ENCODE data around the gene MDC1.
A peak's percentile ranks its signal among the peaks of the same experiment; 100 is the strongest.

Gene MDC1

DNA sequence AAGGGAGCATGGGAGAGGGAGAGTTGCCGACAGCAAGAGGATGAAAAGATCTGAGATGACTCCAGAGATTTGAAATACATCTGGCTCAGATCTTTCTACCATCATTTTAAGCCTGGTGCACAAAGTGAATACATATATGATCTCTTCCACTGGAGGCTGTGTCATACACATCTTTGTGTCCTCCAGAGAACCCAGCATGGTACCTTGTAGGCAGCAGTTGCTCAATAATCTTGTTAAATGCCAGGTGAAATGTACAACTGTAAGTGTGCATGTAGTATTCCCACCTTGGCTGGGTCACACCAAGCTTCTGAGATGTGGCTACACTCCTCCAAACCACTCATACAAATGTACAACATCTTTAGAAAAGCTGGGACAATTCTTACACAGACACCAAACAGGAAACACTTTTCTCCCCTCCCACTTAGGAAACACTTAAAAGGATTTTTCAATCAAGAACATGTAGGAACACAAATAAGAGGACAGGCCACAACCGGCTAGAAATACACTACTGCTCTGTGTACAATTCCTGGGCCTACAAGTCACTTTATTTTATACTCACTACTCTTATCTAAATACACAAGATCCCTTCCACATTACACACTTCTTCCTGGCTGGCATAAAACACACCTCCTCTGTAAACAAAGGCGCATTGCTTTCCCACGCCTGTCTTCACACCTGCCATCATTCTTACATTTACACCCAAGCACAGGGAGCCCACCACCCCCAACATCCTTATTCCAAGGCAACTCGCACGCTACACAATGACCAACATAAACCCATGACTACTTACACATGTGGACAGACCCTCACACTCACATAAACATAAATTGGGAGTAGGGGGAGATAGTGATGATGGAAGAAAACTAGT, 31.1 kb upstream of the MDC1 start:
- FAIRE-seq (no peak), DNase-seq (ENCODE audit: low spot score) (no peak)

DNA sequence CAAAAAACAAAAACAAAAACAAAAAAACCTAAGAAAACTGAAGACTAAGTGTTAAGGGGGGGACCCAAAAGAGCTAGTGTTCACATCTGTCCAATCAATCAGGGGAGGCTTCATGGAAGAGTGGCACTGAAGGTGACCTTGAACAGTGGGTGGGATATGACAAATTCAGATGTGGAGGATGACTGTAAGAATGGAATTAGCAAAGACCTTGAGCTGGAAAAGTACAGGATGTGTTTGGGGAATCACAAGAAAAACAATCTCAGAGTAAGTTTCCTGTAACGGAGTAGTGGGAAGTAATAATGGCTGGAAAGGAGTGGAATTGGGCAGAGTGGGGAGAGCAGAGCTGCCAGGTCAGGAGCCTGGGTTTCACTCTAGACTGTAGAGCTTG, 30.2 kb upstream of the MDC1 start:
- DNase-seq (ENCODE audit: low spot score) (no peak), FAIRE-seq (no peak)

DNA sequence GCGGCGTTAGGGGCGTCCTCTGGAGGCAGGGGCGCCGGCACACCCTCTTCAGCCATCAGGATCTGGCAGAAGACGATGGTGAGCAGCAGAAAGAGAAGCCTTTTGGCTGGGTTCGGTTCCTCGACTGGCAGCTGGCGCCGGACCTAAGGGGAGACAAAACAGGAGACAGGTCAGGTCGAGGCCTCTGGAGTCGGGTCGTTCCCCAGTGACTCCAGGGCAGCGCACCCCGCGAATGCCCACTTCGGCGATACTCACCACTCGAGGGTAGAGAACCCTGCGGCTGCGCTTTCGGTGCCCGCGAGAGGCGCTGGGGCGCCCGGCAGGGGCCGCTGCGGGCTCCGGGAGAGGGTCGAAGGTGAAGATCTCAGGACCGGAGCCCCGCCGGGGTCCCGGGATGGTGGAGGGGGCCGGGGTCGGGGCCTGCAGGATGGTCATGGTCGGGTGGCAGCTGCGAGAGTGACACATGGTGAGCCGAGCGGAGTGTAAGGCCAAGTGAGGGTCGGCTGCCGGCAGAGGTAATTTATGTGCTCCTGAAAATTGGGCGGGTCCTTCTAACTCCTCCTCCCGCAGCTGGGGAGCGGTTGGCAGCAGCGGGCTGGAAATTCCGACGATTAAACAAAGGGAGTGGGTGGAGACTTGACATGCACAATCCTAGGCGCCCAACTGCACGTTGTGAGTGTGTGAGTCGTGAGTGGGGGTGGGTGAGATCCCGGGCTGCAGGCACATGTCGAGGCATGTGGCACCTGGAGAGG, 27.1 kb upstream of the MDC1 start, which contains the start of gene IER3:
TSS of gene IER3 (minus strand) at position 494 of the 752 bp plus-strand sequence. CDS start at position 465, 29 bp downstream.
- peak; percentile 91 for DNase-seq (ENCODE audit: low spot score)
- FAIRE-seq, result peak; percentile 64

GRCh38 chr6:30743099-30744053, 26.3 kb upstream of the MDC1 start:
- FAIRE-seq, result no peak
- DNase-seq (ENCODE audit: low spot score), result no peak

GRCh38 chr6:30742316-30743098, 25.4 kb upstream of the MDC1 start, which contains the start of gene FLOT1:
TSS of gene FLOT1 (minus strand) at chr6:30742687. CDS start at chr6:30742189, 498 bp downstream.
- FAIRE-seq (peak; percentile 26), DNase-seq (ENCODE audit: low spot score) (peak; percentile 94)

DNA sequence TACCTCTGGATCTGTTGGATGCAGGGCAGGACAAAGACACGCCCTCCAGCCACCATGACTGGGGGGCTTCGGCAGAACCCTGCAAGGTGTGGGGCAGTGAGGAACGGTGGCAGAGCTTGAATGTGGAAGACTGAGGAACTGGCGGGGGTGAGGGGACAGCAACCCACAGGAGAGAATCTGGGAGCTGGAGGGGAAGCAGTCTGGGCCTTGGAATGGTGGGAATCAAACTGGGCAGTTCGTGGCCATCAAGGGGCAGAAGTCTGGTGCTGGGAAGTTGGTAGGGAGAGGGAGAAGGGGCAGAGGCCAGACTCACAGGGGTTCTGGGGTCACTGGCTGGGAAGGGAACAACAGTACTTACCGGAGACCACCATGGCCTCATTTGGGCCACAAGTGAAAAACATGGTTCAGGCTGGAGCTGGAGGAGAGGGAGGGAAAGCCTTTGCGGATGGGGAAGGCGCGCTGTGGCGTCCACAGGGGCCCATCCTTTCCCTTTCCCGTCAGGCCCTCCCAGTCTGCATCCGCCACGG, 24.8 kb upstream of the MDC1 start:
- DNase-seq (ENCODE audit: low spot score) (no peak), FAIRE-seq (no peak)

DNA sequence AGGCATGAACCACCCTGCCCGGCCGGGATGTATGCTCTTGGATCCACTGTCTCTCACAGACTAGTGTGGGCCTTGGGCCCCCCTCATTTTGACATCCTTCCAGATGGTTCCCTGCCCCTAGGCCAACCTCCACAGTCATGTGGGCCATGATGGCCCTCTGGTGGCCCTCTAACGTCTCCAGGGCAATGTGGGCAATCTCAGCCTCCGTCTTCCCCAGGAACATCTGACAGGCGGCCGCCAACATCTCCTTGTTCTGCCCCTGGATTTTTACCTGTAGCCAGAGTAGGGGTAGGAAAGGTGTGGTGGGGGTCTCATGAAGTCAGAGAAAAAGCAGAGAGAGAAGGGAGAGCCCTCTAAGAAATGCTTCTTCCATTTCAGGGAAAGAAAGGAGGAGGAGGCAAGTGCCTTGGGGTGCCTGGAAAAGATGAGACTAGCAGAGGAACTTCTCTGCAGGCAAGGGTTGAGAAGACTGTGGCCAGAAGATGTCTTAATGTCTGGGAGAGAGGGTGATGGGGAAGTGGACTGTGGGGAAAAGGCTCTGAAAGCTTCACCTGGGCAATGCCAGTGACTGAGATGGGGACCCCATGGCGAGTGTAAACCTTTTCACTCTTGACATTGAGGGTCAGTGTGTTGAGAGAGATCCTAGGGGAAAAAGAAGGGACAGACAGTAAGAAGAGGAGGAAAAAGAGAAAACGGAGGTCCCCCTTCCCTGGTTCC, 24.1 kb upstream of the MDC1 start:
- DNase-seq (ENCODE audit: low spot score) (no peak), FAIRE-seq (no peak)

DNA sequence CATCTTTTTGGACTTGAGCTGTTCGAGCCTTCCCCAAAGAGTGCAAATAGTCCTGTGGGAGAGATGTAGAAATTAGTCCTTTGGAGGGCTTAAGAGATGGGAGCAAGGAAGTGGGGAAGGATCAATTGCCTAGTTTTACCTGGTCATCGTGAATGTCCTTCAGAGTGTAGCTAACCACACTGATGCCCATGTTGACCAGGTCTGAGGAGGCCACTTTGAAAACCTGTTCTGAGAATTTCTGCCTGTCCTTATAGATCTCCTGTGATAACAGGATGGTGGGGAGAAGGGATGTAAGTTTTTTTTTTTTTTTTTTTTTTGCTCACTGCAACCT, 23.4 kb upstream of the MDC1 start:
- DNase-seq (ENCODE audit: low spot score), result no peak
- no peak for FAIRE-seq

DNA sequence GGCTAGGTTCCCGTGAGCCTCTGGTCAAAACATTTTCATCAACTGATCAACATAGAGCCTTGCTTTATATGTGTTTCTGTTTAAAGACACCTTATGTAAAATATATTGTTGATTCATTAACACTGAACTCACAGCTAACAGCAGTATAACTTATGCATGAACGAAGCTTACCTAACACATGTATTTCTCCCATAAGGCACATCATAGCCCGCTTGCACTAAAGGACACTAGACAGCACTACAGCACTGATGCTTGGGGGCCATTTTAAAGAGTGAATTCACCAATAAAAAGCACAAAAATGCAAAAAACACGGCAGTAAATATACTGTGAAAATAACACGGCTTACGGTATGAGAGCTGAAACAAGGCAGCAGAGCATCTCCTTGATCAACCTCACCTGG, 21.5 kb upstream of the MDC1 start:
- no peak for DNase-seq (ENCODE audit: low spot score)
- FAIRE-seq, result no peak

DNA sequence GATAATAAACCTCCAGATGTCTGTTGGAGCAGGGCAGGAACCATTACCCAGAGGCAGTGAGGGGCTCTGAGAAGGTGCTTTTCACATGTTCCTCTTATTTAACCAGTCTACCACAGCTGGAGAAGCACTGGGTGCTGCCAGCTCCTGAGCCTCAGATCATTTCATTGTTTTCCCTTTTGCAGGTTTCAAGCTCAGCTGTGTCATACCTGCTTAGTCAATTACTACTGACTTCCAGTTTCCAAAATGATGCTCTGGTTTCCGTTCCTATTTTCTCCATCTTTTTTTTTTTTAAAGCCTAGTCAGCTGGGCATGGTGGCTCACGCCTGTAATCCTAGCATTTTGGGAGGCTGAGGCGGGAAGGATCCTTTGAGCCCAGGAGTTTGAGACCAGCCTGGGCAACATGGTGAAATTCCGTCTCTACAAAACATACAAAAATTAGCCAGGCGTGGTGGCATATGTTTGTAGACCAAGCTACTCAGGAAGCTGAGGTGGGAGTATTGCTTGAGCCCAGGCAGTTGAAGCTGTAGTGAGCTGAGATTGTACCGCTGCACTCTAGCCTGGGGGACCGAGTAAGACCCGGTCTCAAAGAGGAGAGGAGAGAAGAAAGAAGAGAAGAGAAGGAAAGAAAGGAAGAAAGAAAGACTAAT, 18.7 kb upstream of the MDC1 start:
- no peak for DNase-seq (ENCODE audit: low spot score)
- FAIRE-seq, result no peak

GRCh38 chr6:30732237-30732943, 15.3 kb upstream of the MDC1 start:
- DNase-seq (ENCODE audit: low spot score), result no peak
- FAIRE-seq, result no peak

GRCh38 chr6:30730601-30731435, 13.7 kb upstream of the MDC1 start:
- FAIRE-seq, result no peak
- no peak for DNase-seq (ENCODE audit: low spot score)

GRCh38 chr6:30727920-30728553, 11.0 kb upstream of the MDC1 start:
- DNase-seq (ENCODE audit: low spot score) (no peak), FAIRE-seq (no peak)

DNA sequence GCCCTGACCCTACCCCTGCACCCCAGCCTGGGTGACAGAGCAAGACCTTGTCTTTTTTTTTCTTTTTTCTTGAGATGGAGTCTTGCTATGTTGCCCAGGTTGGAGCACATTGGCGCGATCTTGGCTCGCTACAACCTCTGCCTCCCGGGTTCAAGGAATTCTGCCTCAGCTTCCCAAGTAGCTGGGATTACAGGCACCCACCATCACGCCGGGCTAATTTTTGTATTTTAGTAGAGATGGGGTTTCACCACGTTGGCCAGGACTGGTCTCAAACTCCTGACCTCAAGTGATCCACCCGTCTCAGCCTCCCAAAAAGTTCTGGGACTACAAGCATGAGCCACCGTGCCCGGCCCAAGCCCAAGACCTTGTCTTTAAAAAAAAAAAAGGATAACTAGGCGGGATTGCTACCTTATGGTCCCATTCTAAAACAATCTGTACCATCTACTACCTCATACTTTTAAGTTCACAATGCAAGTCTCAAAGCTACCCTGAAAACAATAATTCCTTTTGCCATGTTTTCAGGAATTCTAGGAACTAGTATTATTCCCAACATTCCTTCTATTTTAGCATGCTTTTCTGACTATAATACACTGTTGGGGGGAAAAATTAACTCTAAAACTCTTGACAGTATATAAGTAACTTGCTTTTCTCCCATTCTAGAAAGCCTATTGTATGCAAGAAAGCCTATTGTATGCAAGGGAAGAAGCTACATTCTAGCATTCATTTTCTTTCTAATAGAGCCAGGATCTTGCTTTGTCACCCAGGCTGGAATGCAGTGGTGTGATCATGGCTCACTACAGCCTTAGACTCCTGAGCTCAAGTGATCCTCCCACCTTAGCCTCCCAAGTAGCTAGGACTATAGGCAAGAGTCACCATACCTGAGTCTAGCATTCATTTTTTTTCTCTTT, 9.7 kb upstream of the MDC1 start:
- FAIRE-seq, result no peak

DNA sequence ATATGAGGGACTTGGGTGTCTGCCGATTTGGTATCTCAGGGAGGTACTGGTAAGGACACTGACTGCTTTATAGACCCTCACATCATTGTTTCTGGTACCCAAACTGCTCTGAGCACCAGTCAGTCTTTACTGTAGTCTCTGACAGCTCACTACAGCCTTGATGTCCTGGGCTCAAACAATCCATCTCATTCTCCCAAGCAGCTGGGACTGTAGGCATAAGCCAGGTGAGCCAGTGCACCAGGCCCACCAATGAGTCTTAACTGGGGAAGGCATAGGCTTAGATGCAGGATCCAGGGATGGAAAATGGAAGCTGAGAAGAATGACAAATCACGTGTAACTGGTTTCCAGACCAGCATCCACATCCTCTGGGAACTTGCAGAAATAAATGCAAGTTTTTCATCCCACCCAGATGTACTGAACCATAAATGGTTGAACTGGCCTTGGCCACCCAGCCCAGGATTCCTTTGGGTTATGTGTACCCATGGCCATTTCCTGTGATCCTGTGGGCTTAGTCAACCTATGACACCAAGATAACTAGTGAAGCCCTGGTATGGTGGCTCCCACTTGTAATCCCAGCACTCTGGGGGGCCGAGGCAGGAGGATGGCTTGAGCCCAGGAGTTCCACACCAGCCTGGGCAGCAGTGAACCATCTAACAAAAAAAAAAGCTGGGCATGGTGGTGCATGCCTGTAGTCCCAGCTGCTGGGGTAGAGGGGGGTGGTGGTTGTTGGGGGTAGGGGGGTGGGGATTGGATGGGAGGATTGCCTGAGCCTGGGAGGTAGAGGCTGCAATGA, 8.8 kb upstream of the MDC1 start:
- FAIRE-seq, result peak; percentile 61
- DNase-seq (ENCODE audit: low spot score), result peak; percentile 86

More for the DNA sequence above, 9.7 kb upstream of the MDC1 start:
- DNase-seq (ENCODE audit: low spot score), result no peak

Measured in RCC 7860 (cell line).